HG02852 (cell line): ENCODE data around the gene PTPRD.
A peak's percentile ranks its signal among the peaks of the same experiment; 100 is the strongest.
"Not testable (repeated sequence)": the region's sequence is repeated elsewhere in the genome, so short reads cannot be mapped to it uniquely, and the experiment has no call there.

ENCODE experiments used
- ATAC-seq: cut with Tn5 transposase; IDR thresholded peaks from one replicate; pipeline ENCODE4 v1.9.1; 2021; ENCODE audit warnings: mild to moderate bottlenecking, moderate library complexity; ENCODE audit not compliant: unreplicated experiment

Gene PTPRD

GRCh38 chr9:10488937-10489336 lies 123.9 kb downstream of the PTPRD start:
- no peak for ATAC-seq

DNA sequence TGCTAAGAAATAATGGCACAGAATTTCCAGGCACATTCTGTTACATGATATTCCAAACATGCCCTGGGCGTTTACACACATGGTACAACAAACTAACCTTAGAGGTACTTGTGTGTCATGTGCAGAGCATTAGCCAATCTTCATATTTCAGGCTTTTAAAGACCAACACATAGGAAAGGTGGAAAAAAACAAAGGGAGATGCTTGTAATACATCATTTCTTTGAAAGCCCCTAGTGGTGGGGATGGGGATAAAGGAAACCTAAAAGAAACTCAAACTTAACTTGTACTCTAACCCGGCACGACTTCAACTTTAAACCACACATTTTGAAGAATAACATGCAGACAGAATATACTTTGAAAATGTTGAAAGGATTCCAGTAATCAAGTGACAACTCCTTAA lies 133.6 kb downstream of the PTPRD start:
- no peak for ATAC-seq

GRCh38 chr9:10449201-10449617 lies 163.6 kb downstream of the PTPRD start:
- ATAC-seq: not testable (repeated sequence)

GRCh38 chr9:10447036-10447435 lies 165.8 kb downstream of the PTPRD start:
- no peak for ATAC-seq

GRCh38 chr9:10443868-10444204 lies 169.0 kb downstream of the PTPRD start:
- no peak for ATAC-seq

- no peak for ATAC-seq
Observed at GRCh38 chr9:10443181-10443867, 169.5 kb downstream of the PTPRD start.

- no peak for ATAC-seq
Observed at GRCh38 chr9:10438955-10439354, 173.8 kb downstream of the PTPRD start.

GRCh38 chr9:10436756-10437155 lies 176.0 kb downstream of the PTPRD start:
- no peak for ATAC-seq

DNA sequence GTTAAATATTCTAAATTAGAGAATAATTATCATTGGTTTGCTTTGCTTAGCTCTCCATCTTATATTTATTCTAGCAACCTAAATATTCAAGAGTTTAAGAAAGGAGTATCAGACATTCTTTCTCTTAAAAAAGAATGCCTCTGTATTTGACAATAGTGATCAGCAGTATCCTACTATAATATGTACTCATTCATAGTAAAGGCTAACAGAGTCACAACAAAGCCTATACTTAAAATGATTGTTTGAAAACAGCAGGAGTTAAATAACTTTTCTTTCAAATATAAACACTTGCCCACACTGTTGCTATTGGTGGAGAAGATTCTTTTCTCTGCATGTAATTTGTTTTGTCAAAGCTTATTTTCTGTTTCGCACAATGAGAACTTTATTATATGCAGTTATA lies 178.4 kb downstream of the PTPRD start:
- ATAC-seq: no peak

DNA sequence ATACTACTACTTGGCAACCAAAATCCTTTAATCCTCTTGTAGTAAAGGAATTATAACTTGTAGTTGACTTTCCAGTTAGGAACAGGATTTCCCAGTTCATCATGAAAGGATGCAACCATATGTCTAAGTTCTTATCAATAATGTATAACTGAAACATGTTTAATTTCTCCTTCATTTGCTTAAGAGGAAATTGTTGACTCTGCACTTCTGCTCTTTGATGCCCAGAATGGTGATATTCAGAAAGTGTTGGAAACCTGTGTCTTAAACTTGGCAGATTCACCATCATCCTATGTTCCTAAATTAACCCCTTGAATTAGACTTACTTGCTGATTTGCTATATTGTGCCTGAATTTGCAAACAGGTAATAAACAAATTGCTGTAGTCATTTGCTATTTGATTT lies 201.5 kb downstream of the PTPRD start:
- no peak for ATAC-seq

DNA sequence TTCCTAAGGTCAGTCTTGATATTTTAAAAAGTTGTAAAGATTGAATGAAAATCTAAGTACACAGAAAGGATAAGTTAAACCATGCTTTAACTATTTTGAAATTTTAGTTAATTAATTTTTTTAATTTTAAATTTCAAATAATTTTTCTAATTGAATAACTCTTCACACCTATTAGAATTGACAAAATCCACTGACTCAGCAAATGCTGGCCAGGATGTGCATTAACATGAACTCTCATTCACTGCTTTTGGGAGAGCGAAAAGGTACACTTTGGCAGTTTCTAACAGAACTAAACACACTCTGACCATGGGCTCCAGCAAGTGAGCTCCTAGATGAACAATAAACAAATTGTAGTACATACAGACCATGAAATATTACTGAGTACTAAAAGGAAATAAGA lies 209.5 kb downstream of the PTPRD start:
- no peak for ATAC-seq

GRCh38 chr9:10396615-10397014 lies 216.2 kb downstream of the PTPRD start:
- no peak for ATAC-seq

DNA sequence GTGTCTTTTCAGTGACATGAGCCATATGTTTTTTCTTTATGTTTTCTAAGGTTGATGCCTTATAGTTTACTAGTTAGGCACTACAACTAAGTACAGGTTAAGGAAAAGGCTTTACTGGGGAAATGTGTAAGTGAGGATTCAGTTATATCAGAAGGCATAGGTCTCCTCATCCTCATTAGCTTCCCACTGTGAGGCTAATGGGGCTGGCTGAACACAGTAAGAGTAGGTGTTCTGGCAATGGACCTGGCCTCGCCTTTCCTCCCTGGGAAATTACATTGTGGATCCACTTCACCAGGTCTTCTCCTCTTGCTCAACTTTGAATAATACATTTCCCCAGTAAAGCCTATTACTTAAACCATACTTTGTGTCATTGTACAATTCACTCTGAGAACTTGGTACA lies 225.5 kb downstream of the PTPRD start:
- ATAC-seq: no peak

GRCh38 chr9:10371824-10372223 lies 241.0 kb downstream of the PTPRD start:
- no peak for ATAC-seq

DNA sequence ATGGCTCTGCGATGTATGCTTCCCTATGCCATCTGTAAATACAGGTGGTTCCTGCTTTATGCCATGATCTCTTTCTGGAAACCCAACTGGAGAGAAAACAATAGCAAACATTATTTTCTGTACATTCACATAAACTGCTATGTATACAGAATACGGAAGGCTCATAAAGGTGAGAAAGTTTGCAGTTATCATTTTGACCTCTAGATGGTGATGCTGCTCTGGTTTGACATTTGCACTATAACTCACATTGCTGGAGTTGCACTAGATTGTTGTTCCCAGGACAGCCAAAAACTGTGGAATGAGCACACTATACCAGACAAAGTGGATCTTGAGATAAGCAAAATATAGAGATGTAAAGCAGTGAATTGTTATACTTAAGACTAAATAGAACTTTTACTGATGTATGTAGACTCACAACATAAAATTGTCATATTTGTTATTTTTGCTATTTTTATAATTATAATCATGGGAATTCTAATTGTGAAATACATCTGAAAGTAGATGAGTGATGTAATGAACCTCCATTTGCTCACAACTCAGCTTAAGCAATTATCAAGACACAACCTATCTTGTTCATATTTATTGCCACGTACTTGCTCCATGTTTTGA lies 246.5 kb downstream of the PTPRD start:
- ATAC-seq: peak; percentile 91

GRCh38 chr9:10354591-10354990 lies 258.2 kb downstream of the PTPRD start:
- no peak for ATAC-seq

DNA sequence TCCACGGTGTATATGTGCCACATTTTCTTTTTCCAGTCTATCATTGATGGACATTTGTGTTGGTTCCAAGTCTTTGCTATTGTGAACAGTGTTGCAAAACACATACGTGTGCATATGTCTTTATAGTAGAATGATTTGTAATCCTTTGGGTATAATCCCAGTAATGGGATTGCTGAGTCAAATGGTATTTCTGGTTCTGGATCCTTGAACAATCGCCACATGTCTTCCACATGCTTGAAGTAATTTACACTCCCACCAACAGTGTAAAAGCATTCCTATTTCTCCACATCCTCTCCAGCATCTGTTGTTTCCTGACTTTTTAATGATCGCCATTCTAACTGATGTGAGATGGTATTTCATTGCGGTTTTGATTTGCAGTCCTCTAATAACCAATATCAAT lies 267.2 kb downstream of the PTPRD start:
- ATAC-seq: not testable (repeated sequence)

DNA sequence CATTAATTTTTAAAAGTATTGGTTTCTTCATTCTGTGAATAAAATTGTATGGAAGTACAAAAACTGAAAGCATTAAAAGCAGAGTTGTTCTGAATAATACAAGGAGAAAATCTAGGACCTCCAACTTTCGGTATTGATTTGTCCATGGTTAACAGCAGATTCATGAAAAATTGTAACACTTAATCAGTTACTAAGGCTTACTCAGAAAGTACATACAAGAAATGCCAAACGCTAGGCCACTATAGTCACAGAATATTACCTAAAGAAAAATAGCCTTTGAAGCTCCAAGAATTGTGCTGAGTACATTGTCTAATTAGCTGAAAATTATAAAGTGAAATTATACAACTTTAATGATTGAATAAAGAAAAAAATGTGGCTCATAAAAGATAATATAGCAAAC lies 271.7 kb downstream of the PTPRD start:
- no peak for ATAC-seq

- no peak for ATAC-seq
Observed at GRCh38 chr9:10339152-10339551, 273.6 kb downstream of the PTPRD start.

DNA sequence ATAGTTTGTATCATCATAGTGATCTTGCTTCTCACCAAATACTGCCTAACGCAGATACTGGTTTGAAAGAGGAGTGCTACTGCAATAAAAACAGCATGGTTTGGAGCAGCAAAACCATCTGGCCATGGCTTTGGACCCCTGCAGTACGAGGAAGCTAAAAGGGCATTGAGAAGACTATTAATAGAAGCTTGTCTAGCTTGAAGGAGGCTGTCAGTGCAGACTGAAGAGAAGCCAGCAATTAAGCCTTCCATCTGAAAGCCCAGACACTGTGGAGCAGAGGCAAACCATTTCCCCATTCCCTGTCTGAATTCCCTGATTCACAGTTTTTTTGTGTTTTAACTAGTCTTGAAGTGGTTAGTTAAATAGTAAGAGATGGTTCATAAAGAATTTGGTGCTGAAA lies 281.6 kb downstream of the PTPRD start:
- ATAC-seq: no peak

DNA sequence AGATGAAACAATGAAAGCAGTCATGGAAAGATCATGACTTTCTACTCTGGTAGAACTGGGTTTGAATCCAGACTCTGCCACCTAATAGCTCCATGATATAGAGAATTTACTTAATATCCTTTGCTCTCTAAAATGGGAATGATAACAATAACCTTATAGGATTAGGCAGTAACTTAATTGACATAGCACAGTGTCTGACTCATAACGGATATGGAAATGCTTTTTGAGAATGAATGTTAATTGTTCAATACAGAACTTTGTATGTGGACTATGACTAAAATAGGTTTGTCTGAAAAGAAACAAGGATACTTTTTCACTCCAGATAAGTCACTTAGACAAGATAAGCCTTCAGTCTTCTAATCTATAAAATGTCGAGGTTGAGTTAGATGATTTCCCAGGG lies 330.7 kb downstream of the PTPRD start:
- ATAC-seq: no peak

GRCh38 chr9:10274988-10275387 lies 337.8 kb downstream of the PTPRD start:
- no peak for ATAC-seq

DNA sequence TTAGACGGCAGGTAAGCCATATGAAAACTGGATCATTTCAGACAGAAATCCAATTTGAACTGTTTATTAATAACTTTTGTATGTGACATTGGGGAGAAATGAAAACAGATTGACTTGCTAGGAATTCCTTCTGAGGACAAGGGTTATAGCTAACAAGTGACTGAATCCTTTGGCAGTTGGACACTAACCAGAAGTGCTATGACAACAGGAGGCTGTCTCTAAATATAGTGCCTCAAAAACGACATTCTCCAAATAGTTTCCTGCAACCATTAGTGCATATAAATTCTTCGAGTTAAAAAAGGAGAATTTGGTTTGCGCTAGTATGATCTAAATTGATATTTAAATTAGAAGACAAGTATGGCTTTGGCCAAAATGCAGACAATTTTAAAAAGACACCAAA lies 338.6 kb downstream of the PTPRD start:
- no peak for ATAC-seq
